Liver (tissue), 9 donors: ENCODE results near the gene HOXB4. TPM values are rescaled to one million over a fixed set of nuclear protein-coding genes. Genes with fewer than 3 reads are reported as not detected.

Experiments
- DNase-seq: peaks from one replicate; pipeline ENCODE4 v3.0.0-alpha.2; 2017; ENCODE audit warnings: low spot score
- H3K27ac ChIP-seq, 2 donors: one replicate each; pipeline ENCODE4 v1.7.0; 2013; ENCODE audit warnings: inconsistent platforms in 2 of 2, low read length in 2 of 2, control low read depth in 1 of 2, low read depth in 1 of 2, mild to moderate bottlenecking in 1 of 2
- H3K27me3 ChIP-seq, 4 donors: one replicate each; pipeline versions ENCODE4 v1.6.1 to v1.7.0; 2013; ENCODE audit warnings: low read length in 3 of 4, inconsistent platforms in 1 of 4, mild to moderate bottlenecking in 1 of 4, moderate library complexity in 1 of 4; ENCODE audit not compliant: control insufficient read depth in 4 of 4, insufficient read depth in 4 of 4
- H3K36me3 ChIP-seq, 4 donors: one replicate each; pipeline versions ENCODE4 v1.6.1 to v1.7.0; 2013; ENCODE audit warnings: low read length in 3 of 4, mild to moderate bottlenecking in 3 of 4, low read depth in 1 of 4, moderate library complexity in 1 of 4; ENCODE audit not compliant: control insufficient read depth in 4 of 4, insufficient read depth in 3 of 4
- H3K4me1 ChIP-seq, 4 donors: one replicate each; pipeline versions ENCODE4 v1.6.1 to v1.7.0; 2013; ENCODE audit warnings: low read length in 3 of 4, mild to moderate bottlenecking in 3 of 4, moderate library complexity in 1 of 4; ENCODE audit not compliant: control insufficient read depth in 4 of 4, insufficient read depth in 4 of 4
- H3K4me3 ChIP-seq, 3 donors: one replicate each; pipeline versions ENCODE4 v1.6.1 to v1.7.0; 2013; ENCODE audit warnings: low read length in 3 of 3, control low read depth in 1 of 3, low read depth in 1 of 3, mild to moderate bottlenecking in 1 of 3
- H3K9ac ChIP-seq, 2 donors: one replicate each; pipeline ENCODE4 v1.7.0; 2013; ENCODE audit warnings: low read length in 2 of 2, mild to moderate bottlenecking in 2 of 2, moderate library complexity in 2 of 2, control low read depth in 1 of 2, low read depth in 1 of 2
- H3K9me3 ChIP-seq, 4 donors: one replicate each; pipeline versions ENCODE4 v1.6.1 to v1.7.0; 2013; ENCODE audit warnings: low read length in 3 of 4; ENCODE audit not compliant: control insufficient read depth in 4 of 4
- ATF3 ChIP-seq: IDR thresholded peaks from 2 replicates; pipeline ENCODE4 v1.6.1; 2016; ENCODE audit warnings: antibody characterized with exemption
- CTCF ChIP-seq: fragments of 150-350 bp; IDR thresholded peaks from 2 replicates; pipeline ENCODE4 v1.5.1; 2017; ENCODE audit warnings: improper control_type of control experiment, low read depth, low read length; ENCODE audit not compliant: missing input control
- GABPA ChIP-seq, 2 donors: IDR thresholded peaks in 1 of 2; conservative IDR thresholded peaks in 1 of 2; 2 replicates each; pipeline ENCODE4 v1.6.1; 2016; ENCODE audit warnings: antibody characterized with exemption in 2 of 2, mild to moderate bottlenecking in 1 of 2, moderate library complexity in 1 of 2
- HNF4A ChIP-seq, 2 donors: conservative IDR thresholded peaks; 2 replicates each; pipeline ENCODE4 v1.6.1; 2016; ENCODE audit warnings: antibody characterized with exemption in 2 of 2, mild to moderate bottlenecking in 2 of 2
- MAX ChIP-seq: IDR thresholded peaks from 2 replicates; pipeline ENCODE4 v1.6.1; 2016; ENCODE audit warnings: antibody characterized with exemption
- NR2F2 ChIP-seq: IDR thresholded peaks from 2 replicates; pipeline ENCODE4 v1.6.1; 2016; ENCODE audit warnings: antibody characterized with exemption
- RAD21 ChIP-seq, 2 donors: IDR thresholded peaks; 2 replicates each; pipeline ENCODE4 v1.6.1; 2016; ENCODE audit warnings: antibody characterized with exemption in 2 of 2, mild to moderate bottlenecking in 2 of 2
- REST ChIP-seq: IDR thresholded peaks from 2 replicates; pipeline ENCODE4 v1.6.1; 2016; ENCODE audit warnings: antibody characterized with exemption, mild to moderate bottlenecking
- YY1 ChIP-seq: IDR thresholded peaks from 2 replicates; pipeline ENCODE4 v1.6.1; 2016; ENCODE audit warnings: antibody characterized with exemption, mild to moderate bottlenecking
- WGBS: extraction: QIAGEN DNeasy Blood & Tissue Kit; methylation state at CpG from one replicate; pipeline ENCODE4 v1.1.7; 2013; 5-methylcytosine and 5-hydroxymethylcytosine counted together
- polyA plus RNA-seq, 2 donors: library from polyadenylated mRNA; stranded (reverse) in 1 of 2; unstranded in 1 of 2; fragments of 200-250 nt in 1 of 2; fragments of >200 nt in 1 of 2; fragmentation: Nextera tagmentation in 1 of 2; extraction: Ambion mirVana in 1 of 2; gene quantifications; one replicate each; pipeline versions ENCODE4 v1.2.1 to v1.2.3, GENCODE V29; 2013 to 2015
- total RNA-seq, 2 donors: library from RNA; depleted of rRNA; stranded (reverse); fragments of >200 nt; gene quantifications; one replicate each; pipeline ENCODE4 v1.2.3, GENCODE V29; 2014
- donor health status: healthy.
- donor health status: healthy.
- donor health status: healthy.
- donor health status: healthy.
- donor health status: healthy.

Gene HOXB4
- total and polyA plus RNA-seq, 4 donors: 0.19 to 0.75 (median 0.50) TPM

- DNase-seq: no peak
- Histone ChIP-seq H3K9ac (no peak overlapping the region), H3K4me3 (no peak overlapping the region), H3K36me3 (no peaks in the 10 kb centered on the region), H3K9me3 (no peaks in the 10 kb centered on the region), H3K27ac (peak overlapping the region; percentile 6 to 7), H3K27me3 (peaks cover 3 to 11% (median 5%) of the 10 kb centered on the region in 4 donors), H3K4me1 (peaks cover 0 to 2% (median 0%) of the 10 kb centered on the region in 4 donors)
- TF ChIP-seq ATF3: no peak
- no peak for TF ChIP-seq GABPA (IDR thresholded peaks at IDR 0.05 in 1 of 2, conservative IDR thresholded peaks at IDR 0.05 in 1 of 2)
- no peak for TF ChIP-seq YY1
- no peak for TF ChIP-seq REST
- no peak for TF ChIP-seq RAD21 (IDR thresholded peaks at IDR 0.05)
- peak; percentile 19 for TF ChIP-seq NR2F2
- 36% methylated on average over 14 of the region's 14 CpGs for WGBS
These were observed 18.0 kb downstream of the HOXB4 start for GRCh38 chr17:48559840-48560817.

- H3K9me3 ChIP-seq: no peaks in the 10 kb centered on the region
- TF ChIP-seq CTCF (no peak), HNF4A (conservative IDR thresholded peaks at IDR 0.05) (no peak), NR2F2 (no peak), MAX (no peak)
- WGBS: 29% methylated on average over 16 of the region's 16 CpGs
- H3K27me3 ChIP-seq: peaks cover 3 to 11% (median 3%) of the 10 kb centered on the region in 4 donors
- no peak overlapping the region for H3K9ac ChIP-seq
- no peaks in the 10 kb centered on the region for H3K4me1 ChIP-seq
- no peak overlapping the region for H3K4me3 ChIP-seq
- no peak for DNase-seq
- peak overlapping the region; percentile 6 to 18 for H3K27ac ChIP-seq
- no peaks in the 10 kb centered on the region for H3K36me3 ChIP-seq
These were observed 18.9 kb downstream of the HOXB4 start for GRCh38 chr17:48559122-48559839.
